Uterus (tissue), 2 donors: ENCODE results near the gene GMDS.

Experiments used
- CTCF ChIP-seq, 4 experiments: fragments of 200-600 bp in 2 of 4; fragments of 450-650 bp in 2 of 4; sonication (generic) in 2 of 4; IDR thresholded peaks; one replicate each; pipeline ENCODE4 v1.5.1; 2016 to 2019; ENCODE audit warnings: antibody characterized with exemption in 4 of 4, mild to moderate bottlenecking in 2 of 4, moderate library complexity in 1 of 4
- POLR2A ChIP-seq, 2 donors: fragments of 450-650 bp; IDR thresholded peaks; one replicate each; pipeline ENCODE4 v1.6.1; 2016; ENCODE audit warnings: antibody characterized with exemption in 2 of 2, mild to moderate bottlenecking in 1 of 2, moderate library complexity in 1 of 2

DNA sequence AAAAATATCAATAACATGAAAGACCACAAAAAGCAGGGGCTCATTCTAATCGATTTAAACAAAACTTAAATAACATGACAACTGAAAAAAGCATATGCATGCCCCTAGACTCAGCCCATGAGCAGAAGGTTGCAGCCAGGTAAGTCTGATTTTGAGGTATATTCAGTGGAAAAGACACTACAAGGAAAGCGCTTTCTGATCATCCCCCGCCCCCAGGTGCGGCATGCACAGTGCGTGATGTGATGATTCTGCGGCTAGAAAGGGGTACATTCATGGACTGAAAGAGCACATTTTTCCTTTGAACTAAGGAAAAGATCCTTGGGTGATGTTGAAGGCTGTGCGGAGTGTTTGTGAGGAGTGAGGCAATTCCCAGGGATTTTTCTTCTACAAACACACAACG lies 652.6 kb downstream of the GMDS start:
- TF ChIP-seq POLR2A (IDR thresholded peaks at IDR 0.05) (no peak), CTCF (IDR thresholded peaks at IDR 0.05) (no peak)
